ENCODE data around the gene TMEM63B. TPM values are rescaled to one million over a fixed set of nuclear protein-coding genes. Genes with fewer than 3 reads are reported as not detected.

The TMEM63B gene
- total and polyA plus RNA-seq, 9 of the 15 experiments (the other 6 are each of a cell fraction or from before 2014, with no cell fraction given) = 0.14 to 39.4 (median 14.4) TPM

- Histone ChIP-seq H2AFZ (ENCODE audit: low read depth, low read length) (no peak overlapping the region), H3K4me3 (no peak overlapping the region), H3K27ac (ENCODE audit: extremely low read depth, low read depth, low read length) (no peak overlapping the region), H3K9ac (ENCODE audit: insufficient read depth in 1 of 2, low read depth in 2 of 2, low read length in 2 of 2) (peak overlapping the region in 1 of 2 experiments; percentile 70; a peak in 2 of 4 replicates), H3K9me3 (replicated peaks; ENCODE audit: control insufficient read depth, insufficient read depth, low read depth, low read length) (no peaks in the 10 kb centered on the region), H3K36me3 (ENCODE audit: control insufficient read depth, insufficient read depth, low read length) (no peaks in the 10 kb centered on the region), H3K79me2 (ENCODE audit: control insufficient read depth, insufficient read depth, low read length) (no peaks in the 10 kb centered on the region), H3K4me1 (replicated peaks in 1 of 2; ENCODE audit: control insufficient read depth in 2 of 2, insufficient read depth in 2 of 2, low read length in 2 of 2) (peaks cover 7 to 23% of the 10 kb centered on the region in 2 experiments; a peak in 4 of 5 replicates), H3K9me1 (ENCODE audit: control insufficient read depth, insufficient read depth, low read length) (no peaks in the 10 kb centered on the region), H3K4me2 (ENCODE audit: insufficient read depth, low read length) (no peak overlapping the region), H4K20me1 (replicated peaks; ENCODE audit: control insufficient read depth, insufficient read depth, low read length) (no peaks in the 10 kb centered on the region), H3K27me3 (ENCODE audit: control insufficient read depth in 2 of 2, insufficient read depth in 2 of 2, low read length in 2 of 2) (peaks cover 0 to 7% of the 10 kb centered on the region in 2 experiments; a peak in 3 of 5 replicates)
- intact Hi-C loops (cut with micrococcal nuclease) (no loop called here), in situ Hi-C loops (cut with MboI) (no loop called here)
- no peak for FAIRE-seq
- BruUV-seq (replicated peaks) = no TSS peak
- 18% methylated on average over 9 of the region's 9 CpGs for whole genome bisulfite sequencing (ENCODE audit: insufficient coverage, low coverage, missing lambda C conversion rate)
- no peak for ATAC-seq
- ChIA-PET CTCF (ENCODE audit: low intra/inter-chr PET ratio) (no interaction called here), POLR2A (interaction anchor here (0.6 to 2.8 kb wide), 10 partner anchors 10 to 513 kb away, joined by 3 to 32 read pairs (median 4); partner anchors contain the start of gene HSP90AB1)
- DNase-seq (ENCODE audit: extremely low read depth in 1 of 4, low spot score in 3 of 4) = peak in 1 of 4 experiments; percentile 34
- TF ChIP-seq ZNF124 (CRISPR knock-in tag; IDR thresholded peaks at IDR 0.05) = no peak
- TF ChIP-seq ZBTB40 (IDR thresholded peaks at IDR 0.05) = no peak
- no peak for TF ChIP-seq ZBTB40 (CRISPR knock-in tag; IDR thresholded peaks at IDR 0.05)
- TF ChIP-seq FOXK2 (conservative IDR thresholded peaks at IDR 0.05 in 1 of 2, IDR thresholded peaks at IDR 0.05 in 1 of 2; ENCODE audit: low read depth in 2 of 2) = 0 out of 4 replicates have a peak, but pooled peaks of 1 of the 2 experiments have one; percentile 34
- no peak for TF ChIP-seq CREM (IDR thresholded peaks at IDR 0.05; ENCODE audit: low read depth)
- TF ChIP-seq ZFP30 (CRISPR knock-in tag; IDR thresholded peaks at IDR 0.05; ENCODE audit: borderline replicate concordance) = no peak
- peak; percentile 34 for TF ChIP-seq NFIC (IDR thresholded peaks at IDR 0.05)
- TF ChIP-seq TAF9B (IDR thresholded peaks at IDR 0.05; ENCODE audit: partially characterized antibody) = no peak
Measured at GRCh38 chr6:44169154-44169553, 41.8 kb downstream of the TMEM63B start.
